Gastroesophageal sphincter (tissue), 4 donors: Measurements from ENCODE around the gene KDM5B. TPM values are rescaled to one million over a fixed set of nuclear protein-coding genes. Genes with fewer than 3 reads are reported as not detected.
"Not testable (repeated sequence)": the region's sequence is repeated elsewhere in the genome, so short reads cannot be mapped to it uniquely, and the experiment has no call there.

Source experiments
- ATAC-seq: fragments of 150-250 bp; one replicate; pipeline ENCODE4 v1.9.1; 2016; ENCODE audit warnings: mild to moderate bottlenecking, moderate library complexity
- H3K27ac ChIP-seq, 4 donors: fragments of 200-600 bp; sonication (generic) in 3 of 4; 1 replicate in 3 of 4; 2 replicates in 1 of 4; pipeline ENCODE4 v1.5.1; 2016 to 2019
- H3K27me3 ChIP-seq: fragments of 200-600 bp; sonication (generic); one replicate; pipeline ENCODE4 v1.5.1; 2019
- H3K36me3 ChIP-seq, 2 donors: fragments of 200-600 bp; sonication (generic); one replicate each; pipeline ENCODE4 v1.5.1; 2019; ENCODE audit warnings: control low read depth in 1 of 2
- H3K4me1 ChIP-seq, 3 donors: fragments of 200-600 bp; sonication (generic); 1 replicate in 2 of 3; 2 replicates in 1 of 3; pipeline ENCODE4 v1.5.1; 2016 to 2019; ENCODE audit warnings: control low read depth in 2 of 3
- H3K4me3 ChIP-seq, 2 donors: fragments of 200-600 bp; sonication (generic); one replicate each; pipeline ENCODE4 v1.5.1; 2019; ENCODE audit warnings: mild to moderate bottlenecking in 1 of 2, moderate library complexity in 1 of 2
- H3K9me3 ChIP-seq, 3 donors: fragments of 200-600 bp; sonication (generic); one replicate each; pipeline ENCODE4 v1.5.1; 2017 to 2019; ENCODE audit warnings: control low read depth in 2 of 3
- EP300 ChIP-seq: sonication (generic); formaldehyde crosslinking; IDR thresholded peaks from one replicate; pipeline ENCODE4 v1.6.1; 2017; ENCODE audit warnings: antibody characterized with exemption, mild to moderate bottlenecking
- POLR2A ChIP-seq, 2 donors: fragments of 450-650 bp; IDR thresholded peaks; one replicate each; pipeline ENCODE4 v1.6.1; 2017; ENCODE audit warnings: antibody characterized with exemption in 2 of 2, mild to moderate bottlenecking in 2 of 2, moderate library complexity in 1 of 2
- POLR2AphosphoS5 ChIP-seq: sonication (generic); formaldehyde crosslinking; IDR thresholded peaks from one replicate; pipeline ENCODE4 v1.6.1; 2017; ENCODE audit warnings: antibody characterized with exemption
- WGBS, 2 donors: methylation state at CpG; one replicate each; pipeline ENCODE4 v1.1.5; 2018; ENCODE audit warnings: low coverage in 1 of 2; 5-methylcytosine and 5-hydroxymethylcytosine counted together
- total RNA-seq, 4 donors: library from RNA; depleted of rRNA; stranded (reverse); fragments of >200 nt; gene quantifications; one replicate each; pipeline ENCODE4 v1.1.0, GENCODE V29; 2016
- TF ChIP-seq, protein P1 (sequence below), 4 experiments: fragments of 200-600 bp in 2 of 4; fragments of 450-650 bp in 2 of 4; sonication (generic) in 1 of 4; IDR thresholded peaks; one replicate each; pipeline ENCODE4 v1.5.1; 2017 to 2019; ENCODE audit warnings: antibody characterized with exemption in 4 of 4, mild to moderate bottlenecking in 2 of 4, moderate library complexity in 2 of 4

KDM5B gene
- total RNA-seq, 4 donors from 2014 or later = 29.2 to 41.4 (median 34.8) TPM

DNA sequence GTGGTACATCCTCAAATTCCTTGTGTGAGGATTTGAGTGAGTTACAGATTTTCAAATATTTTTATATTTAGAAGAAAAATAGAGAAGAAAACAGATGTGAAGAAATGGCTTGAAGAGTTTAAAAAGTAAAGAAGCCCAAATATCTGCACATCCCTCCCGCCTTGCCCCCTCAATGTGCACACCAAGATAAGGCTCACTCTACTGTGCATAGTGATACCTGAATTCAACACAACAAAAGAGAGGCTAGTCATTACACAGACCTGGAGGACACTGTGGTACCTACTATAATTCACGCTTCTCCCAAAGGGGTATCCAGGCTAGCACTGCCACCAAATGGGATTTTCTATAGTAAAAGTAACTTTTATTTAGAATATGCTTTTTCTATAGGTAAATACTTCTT is 53.9 kb downstream of the KDM5B start:
- no peaks in the 10 kb centered on the region for H3K9me3 ChIP-seq
- no peak overlapping the region for H3K4me3 ChIP-seq
- TF ChIP-seq, protein P1, sequence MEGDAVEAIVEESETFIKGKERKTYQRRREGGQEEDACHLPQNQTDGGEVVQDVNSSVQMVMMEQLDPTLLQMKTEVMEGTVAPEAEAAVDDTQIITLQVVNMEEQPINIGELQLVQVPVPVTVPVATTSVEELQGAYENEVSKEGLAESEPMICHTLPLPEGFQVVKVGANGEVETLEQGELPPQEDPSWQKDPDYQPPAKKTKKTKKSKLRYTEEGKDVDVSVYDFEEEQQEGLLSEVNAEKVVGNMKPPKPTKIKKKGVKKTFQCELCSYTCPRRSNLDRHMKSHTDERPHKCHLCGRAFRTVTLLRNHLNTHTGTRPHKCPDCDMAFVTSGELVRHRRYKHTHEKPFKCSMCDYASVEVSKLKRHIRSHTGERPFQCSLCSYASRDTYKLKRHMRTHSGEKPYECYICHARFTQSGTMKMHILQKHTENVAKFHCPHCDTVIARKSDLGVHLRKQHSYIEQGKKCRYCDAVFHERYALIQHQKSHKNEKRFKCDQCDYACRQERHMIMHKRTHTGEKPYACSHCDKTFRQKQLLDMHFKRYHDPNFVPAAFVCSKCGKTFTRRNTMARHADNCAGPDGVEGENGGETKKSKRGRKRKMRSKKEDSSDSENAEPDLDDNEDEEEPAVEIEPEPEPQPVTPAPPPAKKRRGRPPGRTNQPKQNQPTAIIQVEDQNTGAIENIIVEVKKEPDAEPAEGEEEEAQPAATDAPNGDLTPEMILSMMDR (IDR thresholded peaks at IDR 0.05) = no peak
- TF ChIP-seq POLR2A (IDR thresholded peaks at IDR 0.05) (no peak), POLR2AphosphoS5 (no peak), EP300 (no peak)
- no peak for ATAC-seq
- no peaks in the 10 kb centered on the region for H3K4me1 ChIP-seq
- no peaks in the 10 kb centered on the region for H3K27me3 ChIP-seq
- H3K27ac ChIP-seq = no peak overlapping the region
- 84 to 92% methylated on average over 2 of the region's 2 CpGs for WGBS, 2 donors
- H3K36me3 ChIP-seq = peaks cover 0 to 97% of the 10 kb centered on the region in 2 donors

DNA sequence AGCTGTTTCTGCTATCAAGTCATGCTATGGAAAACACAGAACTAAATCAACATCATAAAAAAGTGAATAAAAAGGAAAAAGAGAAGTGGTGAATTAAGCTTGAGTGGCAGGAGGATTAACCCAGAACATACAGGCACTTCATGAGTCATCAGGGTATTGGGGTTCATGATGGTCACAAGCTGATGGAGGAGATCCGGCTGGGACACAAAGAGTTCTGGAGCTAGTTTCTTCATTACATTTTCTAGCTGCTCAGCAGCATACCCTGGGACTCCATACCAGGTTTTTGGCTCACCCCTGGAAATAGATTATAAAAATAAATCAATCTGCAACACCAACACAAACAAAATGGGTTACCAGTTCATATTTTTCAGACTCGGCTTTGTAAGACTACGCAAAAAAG is 55.4 kb downstream of the KDM5B start:
- 45 to 60% methylated on average over 3 of the region's 3 CpGs for WGBS, 2 donors
- Histone ChIP-seq H3K9me3 (no peaks in the 10 kb centered on the region), H3K27ac (no peak overlapping the region), H3K36me3 (peaks cover 0 to 93% of the 10 kb centered on the region in 2 donors), H3K4me3 (no peak overlapping the region), H3K27me3 (no peaks in the 10 kb centered on the region), H3K4me1 (no peaks in the 10 kb centered on the region)
- no peak for ATAC-seq
- TF ChIP-seq POLR2AphosphoS5 = no peak
- no peak for TF ChIP-seq EP300

DNA sequence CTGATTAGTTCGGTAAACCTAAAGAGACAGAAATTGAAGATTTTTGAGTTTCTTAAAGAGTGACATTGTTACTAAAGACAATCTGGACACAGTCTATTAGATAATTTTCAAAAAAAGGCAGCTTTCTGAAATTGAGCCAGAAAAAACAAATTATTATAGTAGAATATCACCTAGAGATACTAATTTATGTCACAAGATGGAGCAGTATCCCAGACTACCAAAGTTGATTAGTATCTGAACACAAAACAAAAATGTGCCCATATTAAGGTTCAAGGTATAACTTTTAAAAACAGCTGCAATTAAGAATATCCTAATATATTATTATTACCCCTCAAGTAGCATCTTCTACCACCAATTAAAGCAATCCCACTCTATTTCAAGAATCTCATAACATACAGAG is 57.5 kb downstream of the KDM5B start:
- 81 to 85% methylated on average over 1 of the region's 1 CpG for WGBS, 2 donors
- ATAC-seq = no peak
- TF ChIP-seq POLR2A (IDR thresholded peaks at IDR 0.05) (no peak), EP300 (no peak), POLR2AphosphoS5 (no peak)
- TF ChIP-seq, protein P1 (IDR thresholded peaks at IDR 0.05) = no peak
- Histone ChIP-seq H3K27me3 (no peaks in the 10 kb centered on the region), H3K36me3 (peaks cover 0 to 82% of the 10 kb centered on the region in 2 donors), H3K9me3 (no peaks in the 10 kb centered on the region), H3K4me3 (no peak overlapping the region), H3K4me1 (no peaks in the 10 kb centered on the region), H3K27ac (no peak overlapping the region)

DNA sequence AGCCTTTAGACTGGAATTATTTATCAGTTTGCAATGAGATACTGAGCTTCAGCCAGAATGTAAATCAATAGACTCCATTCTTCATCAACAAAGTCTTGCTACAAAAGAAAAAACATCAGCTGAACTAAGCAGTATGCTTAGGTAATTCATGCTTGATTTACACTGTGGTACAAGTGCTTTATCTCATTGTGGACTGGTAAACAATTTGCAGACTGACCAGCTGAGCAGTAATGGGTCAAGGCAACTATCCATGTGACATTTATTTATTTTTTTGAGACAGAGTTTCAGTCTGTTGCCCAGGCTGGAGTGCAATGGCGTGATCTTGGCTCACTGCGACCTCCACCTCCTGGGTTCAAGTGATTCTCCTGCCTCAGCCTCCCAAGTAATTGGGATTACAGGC is 58.2 kb downstream of the KDM5B start:
- H3K36me3 ChIP-seq = peaks cover 0 to 82% of the 10 kb centered on the region in 2 donors
- no peak for ATAC-seq
- no peaks in the 10 kb centered on the region for H3K4me1 ChIP-seq
- H3K9me3 ChIP-seq = no peaks in the 10 kb centered on the region
- no peaks in the 10 kb centered on the region for H3K27me3 ChIP-seq
- 94% methylated on average over 2 of the region's 2 CpGs for WGBS, 2 donors
- no peak overlapping the region for H3K27ac ChIP-seq
- TF ChIP-seq, protein P1 (IDR thresholded peaks at IDR 0.05) = no peak
- TF ChIP-seq POLR2AphosphoS5 = no peak
- no peak overlapping the region for H3K4me3 ChIP-seq

DNA sequence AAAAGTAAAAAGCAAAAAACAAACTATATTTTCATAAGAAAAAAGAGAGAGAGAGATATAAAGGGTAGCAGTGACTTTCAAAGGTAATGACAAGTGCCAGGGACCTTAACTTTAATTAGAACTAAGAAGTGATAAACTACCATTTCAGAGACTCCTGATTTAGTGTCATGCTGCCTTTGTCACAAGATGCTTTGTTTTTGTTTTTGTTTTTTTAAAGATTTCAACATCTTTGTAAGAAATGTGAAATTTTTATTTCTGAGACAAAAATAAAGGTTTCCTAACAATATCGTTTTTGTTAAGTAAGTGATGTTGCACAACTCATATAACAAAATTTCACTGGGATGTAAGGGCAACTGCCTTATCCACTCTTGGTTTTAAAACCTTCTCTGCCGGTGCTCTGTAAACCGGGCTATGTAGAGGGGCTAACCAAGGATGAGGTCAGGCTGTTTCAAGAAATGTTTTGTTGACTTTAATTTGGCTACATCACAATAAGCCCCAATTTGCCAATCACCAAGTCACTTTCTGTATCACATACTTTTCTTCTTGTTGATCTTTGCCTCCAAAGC is 62.8 kb downstream of the KDM5B start:
- no peak overlapping the region for H3K27ac ChIP-seq
- H3K4me3 ChIP-seq = no peak overlapping the region
- ATAC-seq = no peak
- WGBS, 2 donors = 63 to 87% methylated on average over 2 to 3 of the region's 3 CpGs
- H3K36me3 ChIP-seq = peaks cover 3 to 83% of the 10 kb centered on the region in 2 donors
- no peaks in the 10 kb centered on the region for H3K4me1 ChIP-seq
- H3K27me3 ChIP-seq = no peaks in the 10 kb centered on the region
- TF ChIP-seq, protein P1 (IDR thresholded peaks at IDR 0.05) = no peak
- no peak for TF ChIP-seq POLR2AphosphoS5
- TF ChIP-seq EP300 = no peak
- no peak for TF ChIP-seq POLR2A (IDR thresholded peaks at IDR 0.05)
- no peaks in the 10 kb centered on the region for H3K9me3 ChIP-seq

DNA sequence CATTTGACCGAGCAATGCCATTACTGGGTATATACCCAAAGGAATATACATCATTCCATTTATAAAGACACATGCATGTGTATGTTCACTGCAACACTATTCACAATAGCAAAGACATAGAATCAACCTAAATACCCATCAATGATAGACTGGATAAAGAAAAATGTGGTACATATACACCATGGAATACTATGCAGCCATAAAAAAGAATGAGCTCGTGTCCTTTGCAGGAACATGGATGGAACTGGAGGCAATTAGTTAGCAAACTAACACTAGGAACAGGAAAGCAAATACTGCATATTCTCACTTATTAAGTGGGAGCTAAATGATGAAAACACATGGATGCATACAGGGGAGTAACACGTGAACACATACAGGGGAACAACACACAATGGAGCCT is 63.5 kb downstream of the KDM5B start:
- not testable (repeated sequence) for H3K27me3 ChIP-seq, ATAC-seq, H3K27ac ChIP-seq, H3K4me3 ChIP-seq, H3K4me1 ChIP-seq, H3K9me3 ChIP-seq
- WGBS, 2 donors = 98 to 100% methylated on average over 3 of the region's 3 CpGs
- peaks cover 3 to 83% of the 10 kb centered on the region in 2 donors for H3K36me3 ChIP-seq
